ENCODE data around the gene TFDP3. TPM values are rescaled to one million over a fixed set of nuclear protein-coding genes. Genes with fewer than 3 reads are reported as not detected.

The TFDP3 gene
- total and polyA plus RNA-seq, 2 of the 4 experiments (the other 2 are of a cell fraction) = not detected

DNA sequence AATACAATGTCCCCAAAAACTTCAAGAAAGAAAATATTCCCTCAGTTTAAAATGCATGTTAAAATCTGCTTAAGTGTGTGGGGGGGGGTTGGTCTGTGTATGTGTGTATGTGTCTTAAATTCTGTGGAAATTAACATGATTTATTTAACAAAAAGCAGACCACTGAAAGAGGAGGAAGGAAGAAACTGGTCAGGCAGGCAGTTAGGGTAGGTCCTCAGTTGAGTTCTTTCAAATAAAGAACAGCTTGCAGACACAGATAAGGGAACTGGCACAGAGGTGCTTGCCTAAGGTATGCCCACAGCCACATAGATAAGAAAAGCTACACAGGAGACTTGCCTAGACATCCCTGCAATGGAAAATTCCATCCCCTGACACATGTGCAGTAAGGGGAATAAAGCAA is 28.8 kb upstream of the TFDP3 start:
- Histone ChIP-seq H4K91ac (ENCODE audit: insufficient read depth, low read depth, low read length) (no peak overlapping the region), H3K4me2 (ENCODE audit: low read depth, low read length) (no peak overlapping the region), H3K4me3 (ENCODE audit: insufficient read depth, low read depth, low read length) (no peak overlapping the region), H2BK5ac (ENCODE audit: low read depth, low read length, poor library complexity, severe bottlenecking) (no peak overlapping the region), H2BK20ac (ENCODE audit: low read depth, low read length) (no peak overlapping the region), H2BK120ac (ENCODE audit: low read depth, low read length) (no peak overlapping the region), H3K27ac (ENCODE audit: insufficient read depth, low read length) (no peak overlapping the region), H3K9me3 (ENCODE audit: control insufficient read depth, insufficient read depth, low read length) (peaks cover 16% of the 10 kb centered on the region), H4K20me1 (ENCODE audit: insufficient read depth, low read length) (no peaks in the 10 kb centered on the region), H4K5ac (ENCODE audit: low read depth, low read length) (no peak overlapping the region), H3K56ac (ENCODE audit: extremely low read depth, insufficient read depth, low read length) (no peak overlapping the region), H2AK9ac (replicated peaks; ENCODE audit: low read depth, low read length, poor library complexity) (no peak overlapping the region), H2AK5ac (ENCODE audit: low read depth, low read length) (no peak overlapping the region), H3K18ac (ENCODE audit: low read depth, low read length) (no peak overlapping the region), H3K36me3 (ENCODE audit: control insufficient read depth, insufficient read depth, low read length) (no peaks in the 10 kb centered on the region), H3K14ac (replicated peaks; ENCODE audit: low read depth, low read length) (no peak overlapping the region), H2BK15ac (ENCODE audit: low read depth, low read length) (no peak overlapping the region), H3K79me1 (ENCODE audit: low read depth in 1 of 2, low read length in 2 of 2) (no peaks in the 10 kb centered on the region), H3K4ac (ENCODE audit: low read depth, low read length) (no peak overlapping the region), H4K8ac (ENCODE audit: low read depth in 2 of 2, low read length in 2 of 2) (no peak overlapping the region), H3K9ac (ENCODE audit: low read depth, low read length) (no peak overlapping the region), H3K23ac (ENCODE audit: low read depth, low read length) (no peak overlapping the region), H3K9me1 (ENCODE audit: insufficient read depth, low read length) (no peaks in the 10 kb centered on the region), H2AFZ (replicated peaks; ENCODE audit: low read length, poor library complexity) (no peak overlapping the region), H3K27me3 (ENCODE audit: control insufficient read depth, insufficient read depth, low read length) (peaks cover 1% of the 10 kb centered on the region), H3K4me1 (ENCODE audit: control insufficient read depth, insufficient read depth, low read length) (no peaks in the 10 kb centered on the region)
- ChIA-PET CTCF (no interaction called here), POLR2A (ENCODE audit: unreplicated experiment) (no interaction called here)
- TF ChIP-seq CHD1 (IDR thresholded peaks at IDR 0.05; ENCODE audit: low read depth, low read length) (no peak), SMC3 (IDR thresholded peaks at IDR 0.05; ENCODE audit: low read depth, low read length) (no peak), RCOR1 (IDR thresholded peaks at IDR 0.05; ENCODE audit: insufficient replicate concordance, low read length) (no peak), CEBPB (IDR thresholded peaks at IDR 0.05; ENCODE audit: low read depth, low read length) (no peak), FOS (IDR thresholded peaks at IDR 0.05; ENCODE audit: low read depth, low read length) (no peak), RFX5 (IDR thresholded peaks at IDR 0.05; ENCODE audit: low read depth, low read length) (no peak), MAFK (IDR thresholded peaks at IDR 0.05; ENCODE audit: low read depth, low read length) (no peak), BHLHE40 (IDR thresholded peaks at IDR 0.05; ENCODE audit: low read depth, low read length) (no peak), NFE2L2 (IDR thresholded peaks at IDR 0.05; ENCODE audit: low read depth, low read length) (no peak), RAD21 (IDR thresholded peaks at IDR 0.05; ENCODE audit: low read length) (no peak), MAZ (IDR thresholded peaks at IDR 0.05; ENCODE audit: borderline replicate concordance, low read depth, low read length) (no peak), POLR2A (IDR thresholded peaks at IDR 0.05; ENCODE audit: low read depth, low read length) (no peak), MXI1 (IDR thresholded peaks at IDR 0.05; ENCODE audit: borderline replicate concordance, low read depth, low read length) (no peak)
- TF ChIP-seq, protein P1, sequence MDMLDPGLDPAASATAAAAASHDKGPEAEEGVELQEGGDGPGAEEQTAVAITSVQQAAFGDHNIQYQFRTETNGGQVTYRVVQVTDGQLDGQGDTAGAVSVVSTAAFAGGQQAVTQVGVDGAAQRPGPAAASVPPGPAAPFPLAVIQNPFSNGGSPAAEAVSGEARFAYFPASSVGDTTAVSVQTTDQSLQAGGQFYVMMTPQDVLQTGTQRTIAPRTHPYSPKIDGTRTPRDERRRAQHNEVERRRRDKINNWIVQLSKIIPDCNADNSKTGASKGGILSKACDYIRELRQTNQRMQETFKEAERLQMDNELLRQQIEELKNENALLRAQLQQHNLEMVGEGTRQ (IDR thresholded peaks at IDR 0.05; ENCODE audit: low read depth, low read length) = no peak
- TF ChIP-seq, protein P2, sequence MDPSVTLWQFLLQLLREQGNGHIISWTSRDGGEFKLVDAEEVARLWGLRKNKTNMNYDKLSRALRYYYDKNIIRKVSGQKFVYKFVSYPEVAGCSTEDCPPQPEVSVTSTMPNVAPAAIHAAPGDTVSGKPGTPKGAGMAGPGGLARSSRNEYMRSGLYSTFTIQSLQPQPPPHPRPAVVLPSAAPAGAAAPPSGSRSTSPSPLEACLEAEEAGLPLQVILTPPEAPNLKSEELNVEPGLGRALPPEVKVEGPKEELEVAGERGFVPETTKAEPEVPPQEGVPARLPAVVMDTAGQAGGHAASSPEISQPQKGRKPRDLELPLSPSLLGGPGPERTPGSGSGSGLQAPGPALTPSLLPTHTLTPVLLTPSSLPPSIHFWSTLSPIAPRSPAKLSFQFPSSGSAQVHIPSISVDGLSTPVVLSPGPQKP (IDR thresholded peaks at IDR 0.05; ENCODE audit: borderline replicate concordance, low read depth, low read length) = no peak
- TF ChIP-seq, protein P3, sequence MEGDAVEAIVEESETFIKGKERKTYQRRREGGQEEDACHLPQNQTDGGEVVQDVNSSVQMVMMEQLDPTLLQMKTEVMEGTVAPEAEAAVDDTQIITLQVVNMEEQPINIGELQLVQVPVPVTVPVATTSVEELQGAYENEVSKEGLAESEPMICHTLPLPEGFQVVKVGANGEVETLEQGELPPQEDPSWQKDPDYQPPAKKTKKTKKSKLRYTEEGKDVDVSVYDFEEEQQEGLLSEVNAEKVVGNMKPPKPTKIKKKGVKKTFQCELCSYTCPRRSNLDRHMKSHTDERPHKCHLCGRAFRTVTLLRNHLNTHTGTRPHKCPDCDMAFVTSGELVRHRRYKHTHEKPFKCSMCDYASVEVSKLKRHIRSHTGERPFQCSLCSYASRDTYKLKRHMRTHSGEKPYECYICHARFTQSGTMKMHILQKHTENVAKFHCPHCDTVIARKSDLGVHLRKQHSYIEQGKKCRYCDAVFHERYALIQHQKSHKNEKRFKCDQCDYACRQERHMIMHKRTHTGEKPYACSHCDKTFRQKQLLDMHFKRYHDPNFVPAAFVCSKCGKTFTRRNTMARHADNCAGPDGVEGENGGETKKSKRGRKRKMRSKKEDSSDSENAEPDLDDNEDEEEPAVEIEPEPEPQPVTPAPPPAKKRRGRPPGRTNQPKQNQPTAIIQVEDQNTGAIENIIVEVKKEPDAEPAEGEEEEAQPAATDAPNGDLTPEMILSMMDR (conservative IDR thresholded peaks at IDR 0.05; ENCODE audit: low read depth, low read length) = no peak
- no peak for DNase-seq
- in situ Hi-C loops (cut with MboI; ENCODE audit: low sequenced_read_pairs) (no loop called here), intact Hi-C loops (cut with micrococcal nuclease) (no loop called here), dilution Hi-C loops (cut with HindIII; ENCODE audit: low sequenced_read_pairs, unreplicated experiment) (no loop called here)
- no peak for ATAC-seq (ENCODE audit: low read depth)
- no TSS peak for BruUV-seq (replicated peaks)

Measured in IMR-90 (cell line).